HepG2 (cell line): Measurements from ENCODE around the gene SPATS2. TPM values are rescaled to one million over a fixed set of nuclear protein-coding genes. Genes with fewer than 3 reads are reported as not detected.

Experiments
- ATAC-seq: fragments of 200-7000 bp; cut with Tn5 transposase; 3 replicates; pipeline ENCODE4 v1.9.1; 2020; ENCODE audit warnings: mild to moderate bottlenecking, moderate library complexity
- BruUV-seq: library from RNA; stranded (reverse); fragments of 400-500 nt; replicated peaks from 2 replicates; lab custom pipeline; 2021; lab: Mats Ljungman, UMichigan
- CTCF ChIA-PET: fragments of 300-600 bp; formaldehyde crosslinking; extraction: SDS; loops from one replicate; lab custom pipeline; 2021; ENCODE audit warnings: low total read pairs, inconsistent platforms, low intra/inter-chr PET ratio; lab: Yijun Ruan, JAX
- POLR2A ChIA-PET: fragments of 350-600 bp; sonication (Branson Sonifier 250); formaldehyde crosslinking; loops from one replicate; lab custom pipeline; 2020; ENCODE audit warnings: antibody characterized with exemption, inconsistent platforms; lab: Yijun Ruan, JAX
- DNase-seq: peaks from one replicate; pipeline ENCODE4 v3.0.0-alpha.2; 2015; ENCODE audit warnings: low spot score
- FAIRE-seq: peaks from 3 replicates; lab custom pipeline; 2011; peaks lifted over from hg19 to GRCh38; lab: Jason Lieb, UNC
- H2AFZ ChIP-seq: one replicate; pipeline ENCODE4 v1.6.1; 2011; ENCODE audit warnings: low read length, inconsistent platforms
- H3K27ac ChIP-seq: fragments of 300-600 bp; 3 replicates; pipeline ENCODE4 v1.8.0; 2011; ENCODE audit warnings: mixed run types, mild to moderate bottlenecking, mixed read lengths, low read length, inconsistent platforms; ENCODE audit not compliant: insufficient read depth; ENCODE audit errors: extremely low read length
- H3K27me3 ChIP-seq, 2 experiments: fragments of 200-600 bp in 1 of 2; 2 replicates in 1 of 2; 3 replicates in 1 of 2; pipeline versions ENCODE4 v1.6.0 to v1.8.0; 2011; ENCODE audit warnings: low read length in 2 of 2, mild to moderate bottlenecking in 2 of 2, moderate library complexity in 2 of 2, inconsistent platforms in 1 of 2; ENCODE audit not compliant: insufficient read depth in 2 of 2, control insufficient read depth in 1 of 2
- H3K36me3 ChIP-seq, 2 experiments: fragments of 200-600 bp in 1 of 2; replicated peaks in 1 of 2; 2 replicates in 1 of 2; 3 replicates in 1 of 2; pipeline versions ENCODE4 v1.5.1 to v1.8.0; 2011; ENCODE audit warnings: low read length in 2 of 2, inconsistent platforms in 1 of 2; ENCODE audit not compliant: insufficient read depth in 2 of 2, control insufficient read depth in 1 of 2
- H3K4me1 ChIP-seq: 2 replicates; pipeline ENCODE4 v1.5.1; 2012; ENCODE audit warnings: low read length, inconsistent platforms; ENCODE audit not compliant: insufficient read depth
- H3K4me2 ChIP-seq: 2 replicates; pipeline ENCODE4 v1.6.0; 2011; ENCODE audit warnings: low read depth, low read length, inconsistent platforms
- H3K4me3 ChIP-seq, 3 experiments: fragments of 200-600 bp in 1 of 3; sonication (generic), shearing (Covaris generic) in 1 of 3; replicated peaks in 1 of 3; 2 replicates each; pipeline ENCODE4 v1.5.1; 2011 to 2016; ENCODE audit warnings: low read length in 3 of 3, inconsistent platforms in 2 of 3, low read depth in 2 of 3, mild to moderate bottlenecking in 2 of 3, control low read depth in 1 of 3, mixed read lengths in 1 of 3; ENCODE audit not compliant: insufficient read depth in 1 of 3
- H3K79me2 ChIP-seq: one replicate; pipeline ENCODE4 v1.6.1; 2011; ENCODE audit warnings: low read length, inconsistent platforms; ENCODE audit not compliant: insufficient read depth
- H3K9ac ChIP-seq: 2 replicates; pipeline ENCODE4 v1.6.0; 2011; ENCODE audit warnings: mild to moderate bottlenecking, low read depth, low read length, inconsistent platforms; ENCODE audit not compliant: insufficient read depth
- H3K9me3 ChIP-seq: 2 replicates; pipeline ENCODE4 v1.5.1; 2012; ENCODE audit warnings: mild to moderate bottlenecking, low read length
- H4K20me1 ChIP-seq: 2 replicates; pipeline ENCODE4 v1.6.0; 2011; ENCODE audit warnings: inconsistent platforms, mild to moderate bottlenecking, low read length, moderate library complexity; ENCODE audit not compliant: insufficient read depth
- BCL6 ChIP-seq: IDR thresholded peaks from 2 replicates; pipeline ENCODE4 v1.6.1; 2016; ENCODE audit warnings: missing genetic modification reagents, missing compliant biosample characterization
- CC2D1A ChIP-seq: sonication (generic); formaldehyde crosslinking; IDR thresholded peaks from 2 replicates; pipeline ENCODE4 v1.8.1; 2023; ENCODE audit warnings: mild to moderate bottlenecking, missing genetic modification reagents
- CEBPB ChIP-seq: IDR thresholded peaks from 2 replicates; pipeline ENCODE4 v1.6.1; 2011; ENCODE audit warnings: low read depth, low read length, improper control_type of control experiment, borderline replicate concordance
- FOXK1 ChIP-seq: sonication (generic); formaldehyde crosslinking; IDR thresholded peaks from 2 replicates; pipeline ENCODE4 v1.4.0; 2020; ENCODE audit warnings: low read depth, missing genetic modification reagents, borderline replicate concordance
- GATAD2A ChIP-seq: IDR thresholded peaks from 2 replicates; pipeline ENCODE4 v1.6.1; 2016
- STAG1 ChIP-seq: sonication (generic); formaldehyde crosslinking; IDR thresholded peaks from 2 replicates; pipeline ENCODE4 v1.4.0; 2020; ENCODE audit warnings: missing genetic modification reagents
- TMF1 ChIP-seq: sonication (generic); formaldehyde crosslinking; IDR thresholded peaks from 2 replicates; pipeline ENCODE4 v1.8.1; 2022; ENCODE audit warnings: low read depth, missing genetic modification reagents
- ZNF432 ChIP-seq: sonication (generic); formaldehyde crosslinking; IDR thresholded peaks from 2 replicates; pipeline ENCODE4 v1.5.0; 2020; ENCODE audit warnings: missing genetic modification reagents, mild to moderate bottlenecking, borderline replicate concordance
- ZNF816 ChIP-seq: sonication (generic); formaldehyde crosslinking; IDR thresholded peaks from 2 replicates; pipeline ENCODE4 v1.8.0; 2022; ENCODE audit warnings: missing genetic modification reagents, mild to moderate bottlenecking, borderline replicate concordance
- WGBS: methylation state at CpG from one replicate; pipeline ENCODE4 v1.1.6; 2017; ENCODE audit warnings: low lambda C conversion rate; 5-methylcytosine and 5-hydroxymethylcytosine counted together
- in situ Hi-C: cut with HindIII; loops from 2 replicates; pipeline ENCODE4 v1.10.0; 2017; ENCODE audit warnings: low pct_unique_long_range_greater_than_20kb; ENCODE audit not compliant: extremely low pct_ligation_motif_present
- intact Hi-C: fragments of 100-400 bp; cut with micrococcal nuclease; formaldehyde crosslinking; loops from one replicate; pipeline ENCODE4 v1.10.0; 2022; ENCODE audit not compliant: unreplicated experiment
- polyA plus RNA-seq, 8 experiments: library from polyadenylated mRNA; depleted of rRNA in 3 of 8; stranded (reverse) in 7 of 8; unstranded in 1 of 8; fragments of >200 nt; fragmentation: Illumina TruSeq in 4 of 8; extraction: Trizol in 4 of 8; gene quantifications; 2 replicates each; pipeline versions ENCODE4 v1.2.1 to v1.2.3, GENCODE V29; 2011 to 2016; ENCODE audit warnings: low read depth in 4 of 8, missing spikeins in 1 of 8, mixed read lengths in 1 of 8; ENCODE audit not compliant: insufficient read depth in 1 of 8
- total RNA-seq, 5 experiments: library from RNA; depleted of rRNA; stranded (reverse); fragments of >200 nt; fragmentation: Illumina TruSeq; extraction: Trizol; gene quantifications; 2 replicates each; pipeline ENCODE4 v1.2.3, GENCODE V29; 2016; ENCODE audit warnings: low read depth in 1 of 5
- TF ChIP-seq, protein P1 (sequence below): sonication (generic); formaldehyde crosslinking; IDR thresholded peaks from 2 replicates; pipeline ENCODE4 v1.4.0; 2020; ENCODE audit warnings: missing genetic modification reagents
- TF ChIP-seq, protein P2 (sequence below): sonication (generic); formaldehyde crosslinking; IDR thresholded peaks from 2 replicates; pipeline ENCODE4 v1.5.1; 2020; ENCODE audit warnings: missing genetic modification reagents, mild to moderate bottlenecking, borderline replicate concordance
- TF ChIP-seq, protein P3 (sequence below): sonication (generic); formaldehyde crosslinking; IDR thresholded peaks from 2 replicates; pipeline ENCODE4 v1.4.0; 2020; ENCODE audit warnings: missing genetic modification reagents
- TF ChIP-seq, protein P4 (sequence below): IDR thresholded peaks from 2 replicates; pipeline ENCODE4 v1.6.1; 2016; ENCODE audit warnings: missing compliant biosample characterization, missing genetic modification reagents, borderline replicate concordance
- TF ChIP-seq, protein P5 (sequence below): sonication (generic); formaldehyde crosslinking; IDR thresholded peaks from 2 replicates; pipeline ENCODE4 v1.5.0; 2020; ENCODE audit warnings: missing genetic modification reagents, mild to moderate bottlenecking, borderline replicate concordance
- TF ChIP-seq, protein P6 (sequence below): IDR thresholded peaks from 2 replicates; pipeline ENCODE4 v1.6.1; 2016; ENCODE audit warnings: missing genetic modification reagents, missing compliant biosample characterization
- TF ChIP-seq, protein P7 (sequence below): sonication (generic); formaldehyde crosslinking; IDR thresholded peaks from 2 replicates; pipeline ENCODE4 v1.9.0; 2022; ENCODE audit warnings: low read depth, missing genetic modification reagents

SPATS2 gene
- total and polyA plus RNA-seq, 2 of the 13 experiments (the other 11 are each of a cell fraction or from before 2014, with no cell fraction given), result 19.3 to 28.1 TPM

DNA sequence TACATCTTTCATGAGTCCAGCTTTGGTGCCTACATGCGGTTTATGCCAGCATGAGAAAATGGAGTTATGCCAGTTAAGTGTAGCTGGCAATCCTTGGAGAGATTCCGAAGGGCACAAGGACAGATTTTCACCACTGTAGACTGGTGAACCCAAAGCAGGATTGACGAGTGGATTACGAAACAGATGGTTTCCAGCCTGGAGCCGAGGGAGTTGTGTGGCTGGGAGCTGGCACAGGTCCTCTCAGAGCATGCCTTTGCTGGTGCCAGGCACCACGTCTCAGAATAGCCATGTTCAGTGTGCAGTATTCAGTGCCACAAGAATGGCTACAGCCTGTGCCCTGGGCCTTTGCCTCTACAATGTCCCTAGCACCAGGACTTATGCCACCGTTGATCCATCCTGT, 184.8 kb downstream of the SPATS2 start:
- intact Hi-C loops (no loop called here), in situ Hi-C loops (no loop called here)
- DNase-seq, result no peak
- 51% methylated on average over 5 of the region's 7 CpGs for WGBS
- no TSS peak for BruUV-seq
- no peaks in the 10 kb centered on the region for H4K20me1 ChIP-seq
- no peaks in the 10 kb centered on the region; a peak in 1 of 5 replicates for H3K36me3 ChIP-seq
- 0 out of 5 replicates have a peak, but pooled peaks cover 0 to 1% of the 10 kb centered on the region in 2 experiments for H3K27me3 ChIP-seq
- FAIRE-seq, result peak; percentile 32
- H3K4me3 ChIP-seq, result no peak overlapping the region
- POLR2A ChIA-PET, result interaction anchor here (2.0 kb wide), 1 partner anchor 15 kb away, joined by 11 read pairs; the partner anchor contains the start of gene MCRS1
- H3K79me2 ChIP-seq, result no peaks in the 10 kb centered on the region
- no peak overlapping the region for H2AFZ ChIP-seq
- H3K4me2 ChIP-seq, result no peak overlapping the region
- no peak overlapping the region for H3K9ac ChIP-seq
- H3K27ac ChIP-seq, result no peak overlapping the region
- H3K9me3 ChIP-seq, result no peaks in the 10 kb centered on the region
- CTCF ChIA-PET, result no interaction called here
- ATAC-seq, result no peak
- peaks cover 57% of the 10 kb centered on the region for H3K4me1 ChIP-seq
- TF ChIP-seq, protein P1, sequence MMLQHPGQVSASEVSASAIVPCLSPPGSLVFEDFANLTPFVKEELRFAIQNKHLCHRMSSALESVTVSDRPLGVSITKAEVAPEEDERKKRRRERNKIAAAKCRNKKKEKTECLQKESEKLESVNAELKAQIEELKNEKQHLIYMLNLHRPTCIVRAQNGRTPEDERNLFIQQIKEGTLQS (CRISPR knock-in tag), result no peak
- TF ChIP-seq STAG1 (no peak), BCL6 (CRISPR knock-in tag) (no peak), GATAD2A (CRISPR knock-in tag) (0 out of 2 replicates have a peak, but pooled peaks have one; percentile 12), FOXK1 (CRISPR knock-in tag) (no peak), CEBPB (peak; percentile 71; the same call in 1 of the 2 replicates), CC2D1A (CRISPR knock-in tag) (no peak), ZNF816 (CRISPR knock-in tag) (no peak), TMF1 (CRISPR knock-in tag) (no peak), ZNF432 (CRISPR knock-in tag) (no peak)
- TF ChIP-seq, protein P2, sequence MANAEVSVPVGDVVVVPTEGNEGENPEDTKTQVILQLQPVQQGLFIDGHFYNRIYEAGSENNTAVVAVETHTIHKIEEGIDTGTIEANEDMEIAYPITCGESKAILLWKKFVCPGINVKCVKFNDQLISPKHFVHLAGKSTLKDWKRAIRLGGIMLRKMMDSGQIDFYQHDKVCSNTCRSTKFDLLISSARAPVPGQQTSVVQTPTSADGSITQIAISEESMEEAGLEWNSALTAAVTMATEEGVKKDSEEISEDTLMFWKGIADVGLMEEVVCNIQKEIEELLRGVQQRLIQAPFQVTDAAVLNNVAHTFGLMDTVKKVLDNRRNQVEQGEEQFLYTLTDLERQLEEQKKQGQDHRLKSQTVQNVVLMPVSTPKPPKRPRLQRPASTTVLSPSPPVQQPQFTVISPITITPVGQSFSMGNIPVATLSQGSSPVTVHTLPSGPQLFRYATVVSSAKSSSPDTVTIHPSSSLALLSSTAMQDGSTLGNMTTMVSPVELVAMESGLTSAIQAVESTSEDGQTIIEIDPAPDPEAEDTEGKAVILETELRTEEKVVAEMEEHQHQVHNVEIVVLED, result no peak
- TF ChIP-seq, protein P3, sequence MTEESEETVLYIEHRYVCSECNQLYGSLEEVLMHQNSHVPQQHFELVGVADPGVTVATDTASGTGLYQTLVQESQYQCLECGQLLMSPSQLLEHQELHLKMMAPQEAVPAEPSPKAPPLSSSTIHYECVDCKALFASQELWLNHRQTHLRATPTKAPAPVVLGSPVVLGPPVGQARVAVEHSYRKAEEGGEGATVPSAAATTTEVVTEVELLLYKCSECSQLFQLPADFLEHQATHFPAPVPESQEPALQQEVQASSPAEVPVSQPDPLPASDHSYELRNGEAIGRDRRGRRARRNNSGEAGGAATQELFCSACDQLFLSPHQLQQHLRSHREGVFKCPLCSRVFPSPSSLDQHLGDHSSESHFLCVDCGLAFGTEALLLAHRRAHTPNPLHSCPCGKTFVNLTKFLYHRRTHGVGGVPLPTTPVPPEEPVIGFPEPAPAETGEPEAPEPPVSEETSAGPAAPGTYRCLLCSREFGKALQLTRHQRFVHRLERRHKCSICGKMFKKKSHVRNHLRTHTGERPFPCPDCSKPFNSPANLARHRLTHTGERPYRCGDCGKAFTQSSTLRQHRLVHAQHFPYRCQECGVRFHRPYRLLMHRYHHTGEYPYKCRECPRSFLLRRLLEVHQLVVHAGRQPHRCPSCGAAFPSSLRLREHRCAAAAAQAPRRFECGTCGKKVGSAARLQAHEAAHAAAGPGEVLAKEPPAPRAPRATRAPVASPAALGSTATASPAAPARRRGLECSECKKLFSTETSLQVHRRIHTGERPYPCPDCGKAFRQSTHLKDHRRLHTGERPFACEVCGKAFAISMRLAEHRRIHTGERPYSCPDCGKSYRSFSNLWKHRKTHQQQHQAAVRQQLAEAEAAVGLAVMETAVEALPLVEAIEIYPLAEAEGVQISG (CRISPR knock-in tag), result 0 out of 2 replicates have a peak, but pooled peaks have one; percentile 36
- TF ChIP-seq, protein P4, sequence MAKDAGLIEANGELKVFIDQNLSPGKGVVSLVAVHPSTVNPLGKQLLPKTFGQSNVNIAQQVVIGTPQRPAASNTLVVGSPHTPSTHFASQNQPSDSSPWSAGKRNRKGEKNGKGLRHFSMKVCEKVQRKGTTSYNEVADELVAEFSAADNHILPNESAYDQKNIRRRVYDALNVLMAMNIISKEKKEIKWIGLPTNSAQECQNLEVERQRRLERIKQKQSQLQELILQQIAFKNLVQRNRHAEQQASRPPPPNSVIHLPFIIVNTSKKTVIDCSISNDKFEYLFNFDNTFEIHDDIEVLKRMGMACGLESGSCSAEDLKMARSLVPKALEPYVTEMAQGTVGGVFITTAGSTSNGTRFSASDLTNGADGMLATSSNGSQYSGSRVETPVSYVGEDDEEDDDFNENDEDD (CRISPR knock-in tag), result no peak
- TF ChIP-seq, protein P5, sequence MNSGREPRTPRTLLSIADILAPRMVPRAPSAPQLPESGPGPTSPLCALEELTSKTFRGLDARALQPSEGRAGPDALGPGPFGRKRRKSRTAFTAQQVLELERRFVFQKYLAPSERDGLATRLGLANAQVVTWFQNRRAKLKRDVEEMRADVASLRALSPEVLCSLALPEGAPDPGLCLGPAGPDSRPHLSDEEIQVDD (CRISPR knock-in tag), result no peak
- TF ChIP-seq, protein P6, sequence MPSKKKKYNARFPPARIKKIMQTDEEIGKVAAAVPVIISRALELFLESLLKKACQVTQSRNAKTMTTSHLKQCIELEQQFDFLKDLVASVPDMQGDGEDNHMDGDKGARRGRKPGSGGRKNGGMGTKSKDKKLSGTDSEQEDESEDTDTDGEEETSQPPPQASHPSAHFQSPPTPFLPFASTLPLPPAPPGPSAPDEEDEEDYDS, result no peak
- TF ChIP-seq, protein P7, sequence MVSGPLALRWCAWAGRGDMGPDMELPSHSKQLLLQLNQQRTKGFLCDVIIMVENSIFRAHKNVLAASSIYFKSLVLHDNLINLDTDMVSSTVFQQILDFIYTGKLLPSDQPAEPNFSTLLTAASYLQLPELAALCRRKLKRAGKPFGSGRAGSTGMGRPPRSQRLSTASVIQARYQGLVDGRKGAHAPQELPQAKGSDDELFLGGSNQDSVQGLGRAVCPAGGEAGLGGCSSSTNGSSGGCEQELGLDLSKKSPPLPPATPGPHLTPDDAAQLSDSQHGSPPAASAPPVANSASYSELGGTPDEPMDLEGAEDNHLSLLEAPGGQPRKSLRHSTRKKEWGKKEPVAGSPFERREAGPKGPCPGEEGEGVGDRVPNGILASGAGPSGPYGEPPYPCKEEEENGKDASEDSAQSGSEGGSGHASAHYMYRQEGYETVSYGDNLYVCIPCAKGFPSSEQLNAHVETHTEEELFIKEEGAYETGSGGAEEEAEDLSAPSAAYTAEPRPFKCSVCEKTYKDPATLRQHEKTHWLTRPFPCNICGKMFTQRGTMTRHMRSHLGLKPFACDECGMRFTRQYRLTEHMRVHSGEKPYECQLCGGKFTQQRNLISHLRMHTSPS (CRISPR knock-in tag), result peak; percentile 49; the same call in 1 of the 2 replicates
